Measurements from ENCODE around the gene CYP26B1.

The CYP26B1 gene

DNA sequence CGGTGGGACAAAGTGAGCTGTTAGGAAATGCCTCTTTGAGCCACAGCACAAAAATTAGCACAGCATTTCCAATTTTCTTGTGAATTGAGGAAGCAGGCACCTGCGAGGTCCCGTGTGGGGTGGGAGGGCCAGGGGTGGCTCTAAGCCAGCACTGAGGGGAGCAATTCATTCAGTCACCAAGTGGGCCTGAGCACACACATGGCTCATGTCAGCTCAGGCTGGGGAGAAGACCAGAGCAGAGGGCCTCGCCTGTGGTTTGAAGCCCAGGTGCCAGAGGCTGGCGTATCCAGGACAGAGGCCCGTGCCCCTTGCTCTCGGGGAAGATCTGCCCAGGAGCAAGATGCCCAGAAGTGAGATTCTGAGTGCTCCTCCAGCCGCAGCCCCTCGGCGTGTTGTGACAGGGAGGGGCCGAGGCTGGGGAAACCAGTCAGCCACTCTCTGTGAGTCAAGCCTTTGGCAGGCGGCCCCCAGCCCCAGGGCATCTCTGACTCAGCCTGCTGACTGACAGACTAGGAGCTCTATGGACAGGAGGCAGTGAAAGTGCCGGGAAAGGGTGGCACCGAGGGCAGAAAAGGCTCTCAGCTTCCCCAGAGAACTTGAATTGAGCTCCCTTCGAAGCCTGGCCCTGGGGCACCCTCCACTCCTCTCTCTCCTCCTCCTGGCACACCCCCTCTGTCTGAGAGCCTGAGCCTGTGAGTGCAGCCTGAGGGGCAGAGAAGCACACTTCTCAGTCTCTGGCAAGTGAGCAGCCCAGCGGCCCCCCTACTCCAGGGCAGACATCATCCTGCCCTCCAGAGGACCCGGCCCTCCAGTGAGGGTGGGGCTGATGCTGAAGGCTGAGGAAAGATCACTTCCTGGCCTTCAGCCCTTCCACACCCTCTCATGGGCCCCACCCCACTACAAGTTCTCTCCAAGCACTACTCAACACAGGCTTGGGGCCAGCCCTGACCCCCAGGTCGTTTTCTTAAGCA lies 32.3 kb downstream of the CYP26B1 start:
- ATAC-seq (peak; percentile 5), DNase-seq (ENCODE audit: low spot score in 2 of 2) (peak in 1 of 2 donors; percentile 26)
- Mint-ChIP-seq H3K27ac (no peak overlapping the region), H3K36me3 (no peaks in the 10 kb centered on the region), H3K4me1 (no peaks in the 10 kb centered on the region), H3K9me3 (no peaks in the 10 kb centered on the region), H3K4me3 (no peak overlapping the region)

DNA sequence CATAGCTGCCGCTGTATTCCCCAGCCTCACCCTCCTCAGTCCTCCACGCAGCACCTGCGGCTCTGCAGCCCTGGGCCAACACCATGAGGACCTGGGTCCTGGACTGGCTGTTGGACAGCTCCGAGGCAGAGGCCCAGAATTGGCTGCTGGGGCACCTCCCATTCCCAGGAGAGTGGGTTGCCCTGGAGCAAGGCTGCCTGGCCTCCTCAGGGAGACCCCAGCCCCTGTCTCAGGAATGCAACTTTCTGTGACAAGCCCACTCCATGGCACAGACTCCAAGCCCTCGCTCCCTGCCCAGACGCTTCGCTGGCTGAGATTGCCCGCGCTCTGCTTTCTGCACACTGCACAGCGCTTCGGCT lies 33.0 kb downstream of the CYP26B1 start:
- ATAC-seq (no peak), DNase-seq (ENCODE audit: low spot score in 2 of 2) (peak in 1 of 2 donors; percentile 38)
- no peaks in the 10 kb centered on the region for H3K4me1 Mint-ChIP-seq
- H3K36me3 Mint-ChIP-seq: no peaks in the 10 kb centered on the region
- H3K27ac Mint-ChIP-seq: no peak overlapping the region
- no peaks in the 10 kb centered on the region for H3K9me3 Mint-ChIP-seq
- H3K4me3 Mint-ChIP-seq: no peak overlapping the region

DNA sequence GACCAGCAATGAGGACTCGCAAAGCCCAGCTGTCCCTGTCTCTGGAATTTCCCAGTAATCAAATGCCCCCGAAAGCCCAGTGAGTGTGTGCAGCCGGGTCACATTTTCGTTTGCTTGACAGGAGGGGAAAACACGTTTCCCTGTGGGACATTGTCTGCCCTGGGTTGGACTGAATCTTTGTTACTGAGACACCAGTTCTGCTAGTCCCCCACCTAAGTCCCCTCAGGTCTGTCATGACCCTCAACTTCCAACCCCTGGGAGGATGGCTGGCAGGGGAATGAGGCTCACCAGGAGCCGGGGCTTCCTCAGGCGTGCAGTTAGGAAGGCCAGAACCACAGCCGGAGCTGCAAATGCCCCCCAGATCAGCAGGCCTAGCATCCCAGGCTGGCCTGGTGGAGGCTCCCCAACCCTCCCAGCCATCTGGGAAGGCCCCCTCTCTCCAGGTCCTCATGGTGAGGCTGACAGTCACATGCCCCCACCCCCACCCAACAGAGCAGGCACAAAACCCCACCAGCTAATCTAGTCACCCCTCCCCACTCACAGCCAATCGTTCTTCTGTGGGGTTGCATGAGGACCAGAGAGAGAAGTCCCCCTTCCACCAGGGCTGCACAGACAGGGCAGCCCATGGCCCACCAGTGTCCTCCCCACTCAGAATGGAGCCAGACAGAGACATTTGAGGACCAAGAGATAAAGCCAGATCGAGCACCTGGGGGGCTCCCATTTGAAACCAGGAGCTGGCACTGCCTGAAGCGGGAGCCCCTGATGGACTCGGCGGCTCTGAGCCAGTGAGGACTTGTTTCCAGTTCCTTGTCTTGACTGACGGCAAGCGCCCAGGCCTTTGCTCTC lies 33.6 kb downstream of the CYP26B1 start:
- Mint-ChIP-seq H3K9me3 (no peaks in the 10 kb centered on the region), H3K27ac (no peak overlapping the region), H3K4me3 (no peak overlapping the region), H3K4me1 (no peaks in the 10 kb centered on the region), H3K36me3 (no peaks in the 10 kb centered on the region)
- ATAC-seq (no peak), DNase-seq (ENCODE audit: low spot score in 2 of 2) (no peak)

DNA sequence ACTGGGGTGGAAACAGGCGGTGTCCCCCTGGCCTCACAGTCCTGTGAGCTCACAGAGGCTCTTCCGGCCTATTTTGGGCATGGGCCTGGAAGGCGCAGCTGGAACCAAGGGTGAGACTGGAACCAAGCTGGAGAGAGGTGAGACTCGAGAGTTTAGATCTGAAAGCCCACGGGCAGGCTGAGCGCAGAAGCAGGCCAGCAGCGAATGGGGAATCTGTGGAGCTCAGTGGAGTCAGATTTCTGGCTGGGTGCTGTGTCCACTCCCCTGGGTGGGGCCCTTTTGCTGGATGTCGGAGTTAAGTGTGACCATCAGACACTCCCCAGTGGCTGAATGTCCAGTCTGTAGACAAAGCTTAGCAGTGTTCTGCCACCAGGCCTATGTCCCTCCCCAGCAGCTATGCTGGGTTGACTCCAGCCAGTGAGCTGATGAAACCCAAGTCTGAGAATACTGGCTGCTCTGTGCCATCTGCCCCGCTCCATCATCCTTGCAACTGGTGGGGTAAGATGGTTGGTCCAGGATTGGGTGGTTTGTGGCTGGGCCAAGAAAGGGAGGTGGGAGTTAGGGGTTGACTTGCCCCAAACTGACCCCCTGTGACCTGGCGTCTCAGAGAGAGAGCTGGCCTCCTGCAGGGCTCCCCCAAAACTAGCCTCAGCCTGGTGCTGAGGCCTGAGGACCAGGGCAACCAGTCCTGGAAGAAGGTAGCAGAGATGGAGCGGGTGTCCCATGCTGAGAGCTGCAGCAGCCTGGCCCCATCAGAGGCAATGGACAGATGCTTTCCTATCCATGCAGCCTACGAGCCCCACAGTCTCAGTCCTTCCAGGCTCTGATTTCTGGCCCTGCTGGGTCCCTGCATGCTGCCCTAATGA lies 34.4 kb downstream of the CYP26B1 start:
- no peak overlapping the region for H3K27ac Mint-ChIP-seq
- H3K4me3 Mint-ChIP-seq: no peak overlapping the region
- H3K4me1 Mint-ChIP-seq: no peaks in the 10 kb centered on the region
- H3K36me3 Mint-ChIP-seq: no peaks in the 10 kb centered on the region
- no peak for DNase-seq (ENCODE audit: low spot score in 2 of 2)
- no peaks in the 10 kb centered on the region for H3K9me3 Mint-ChIP-seq
- ATAC-seq: peak; percentile 8

- Mint-ChIP-seq H3K27ac (no peak overlapping the region), H3K9me3 (no peaks in the 10 kb centered on the region), H3K4me1 (no peaks in the 10 kb centered on the region), H3K36me3 (no peaks in the 10 kb centered on the region), H3K4me3 (no peak overlapping the region)
- no peak for ATAC-seq
- no peak for DNase-seq (ENCODE audit: low spot score in 2 of 2)
Observed at GRCh38 chr2:72112401-72112800, 35.3 kb downstream of the CYP26B1 start.

DNA sequence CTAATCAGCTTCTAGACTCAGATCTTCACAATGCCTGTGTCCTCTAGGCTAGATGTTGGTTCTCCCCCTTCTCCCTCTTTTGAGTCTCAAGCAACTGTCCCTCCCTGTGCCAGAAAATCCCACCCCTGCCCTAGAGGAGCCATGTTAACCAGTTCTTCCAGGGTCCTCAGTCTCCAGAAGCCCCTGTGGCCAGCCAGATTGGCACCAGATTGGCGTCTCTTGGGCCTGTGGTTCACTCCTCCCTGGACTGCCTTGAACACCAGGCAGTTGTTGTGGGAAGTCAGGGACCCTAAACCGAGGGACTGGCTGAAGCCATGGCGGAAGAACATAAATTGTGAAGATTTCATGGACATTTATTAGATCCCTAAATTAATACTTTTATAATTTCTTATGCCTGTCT lies 36.6 kb downstream of the CYP26B1 start:
- Mint-ChIP-seq H3K4me1 (no peaks in the 10 kb centered on the region), H3K36me3 (no peaks in the 10 kb centered on the region), H3K27ac (no peak overlapping the region), H3K9me3 (no peaks in the 10 kb centered on the region), H3K4me3 (no peak overlapping the region)
- ATAC-seq: no peak
- DNase-seq (ENCODE audit: low spot score in 2 of 2): no peak

- Mint-ChIP-seq H3K9me3 (no peaks in the 10 kb centered on the region), H3K4me3 (no peak overlapping the region), H3K4me1 (no peaks in the 10 kb centered on the region), H3K27ac (no peak overlapping the region), H3K36me3 (no peaks in the 10 kb centered on the region)
- no peak for DNase-seq (ENCODE audit: low spot score in 2 of 2)
- ATAC-seq: no peak
Observed at GRCh38 chr2:72109904-72110303, 37.8 kb downstream of the CYP26B1 start.

DNA sequence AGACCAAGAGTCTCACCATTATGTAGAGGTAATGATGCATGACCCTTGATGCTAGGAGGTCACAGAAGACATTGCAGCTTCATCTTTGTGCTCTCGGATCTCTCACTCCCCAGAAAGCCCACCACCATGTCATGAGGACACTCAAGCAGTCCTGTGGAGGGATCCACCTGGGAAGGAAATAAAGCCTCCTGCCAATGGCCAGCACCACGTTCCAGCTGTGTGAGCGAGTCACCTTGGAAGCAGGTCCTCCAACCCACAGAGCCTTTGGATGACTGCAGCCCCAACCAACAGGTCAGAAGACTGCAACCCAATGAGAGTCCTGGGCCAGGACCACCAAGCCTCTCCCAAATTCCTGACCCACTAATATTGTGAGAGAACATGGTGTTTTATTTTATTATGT lies 38.4 kb downstream of the CYP26B1 start:
- H3K27ac Mint-ChIP-seq: no peak overlapping the region
- H3K9me3 Mint-ChIP-seq: no peaks in the 10 kb centered on the region
- no peak overlapping the region for H3K4me3 Mint-ChIP-seq
- H3K4me1 Mint-ChIP-seq: no peaks in the 10 kb centered on the region
- no peak for DNase-seq (ENCODE audit: low spot score in 2 of 2)
- H3K36me3 Mint-ChIP-seq: no peaks in the 10 kb centered on the region
- no peak for ATAC-seq

DNA sequence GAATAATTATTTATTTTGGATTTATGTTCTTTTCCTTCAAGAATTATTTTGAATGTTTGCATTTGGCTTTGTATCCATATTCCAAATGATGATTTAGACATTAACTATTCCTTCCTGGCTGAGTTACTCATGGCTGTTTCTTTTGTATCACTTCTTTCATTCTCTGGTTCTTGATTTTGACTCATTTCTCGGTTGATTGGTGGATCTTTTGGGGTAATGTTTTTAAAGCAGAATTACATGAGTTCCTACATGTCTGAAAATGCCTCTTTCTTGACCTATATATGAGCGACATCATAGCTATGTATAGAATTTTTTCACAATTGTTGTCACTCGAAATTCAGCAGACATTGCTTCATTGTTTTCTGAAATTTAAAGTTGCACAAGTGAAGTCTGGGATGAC lies 39.5 kb downstream of the CYP26B1 start:
- no peaks in the 10 kb centered on the region for H3K9me3 Mint-ChIP-seq
- ATAC-seq: no peak
- no peak overlapping the region for H3K4me3 Mint-ChIP-seq
- H3K27ac Mint-ChIP-seq: no peak overlapping the region
- H3K4me1 Mint-ChIP-seq: no peaks in the 10 kb centered on the region
- no peak for DNase-seq (ENCODE audit: low spot score in 2 of 2)
- H3K36me3 Mint-ChIP-seq: no peaks in the 10 kb centered on the region

- no peak overlapping the region for H3K27ac Mint-ChIP-seq
- no peaks in the 10 kb centered on the region for H3K4me1 Mint-ChIP-seq
- H3K9me3 Mint-ChIP-seq: no peaks in the 10 kb centered on the region
- no peak overlapping the region for H3K4me3 Mint-ChIP-seq
- ATAC-seq (no peak), DNase-seq (ENCODE audit: low spot score in 2 of 2) (no peak)
- H3K36me3 Mint-ChIP-seq: no peaks in the 10 kb centered on the region
Observed at GRCh38 chr2:72106978-72107377, 40.7 kb downstream of the CYP26B1 start.

DNA sequence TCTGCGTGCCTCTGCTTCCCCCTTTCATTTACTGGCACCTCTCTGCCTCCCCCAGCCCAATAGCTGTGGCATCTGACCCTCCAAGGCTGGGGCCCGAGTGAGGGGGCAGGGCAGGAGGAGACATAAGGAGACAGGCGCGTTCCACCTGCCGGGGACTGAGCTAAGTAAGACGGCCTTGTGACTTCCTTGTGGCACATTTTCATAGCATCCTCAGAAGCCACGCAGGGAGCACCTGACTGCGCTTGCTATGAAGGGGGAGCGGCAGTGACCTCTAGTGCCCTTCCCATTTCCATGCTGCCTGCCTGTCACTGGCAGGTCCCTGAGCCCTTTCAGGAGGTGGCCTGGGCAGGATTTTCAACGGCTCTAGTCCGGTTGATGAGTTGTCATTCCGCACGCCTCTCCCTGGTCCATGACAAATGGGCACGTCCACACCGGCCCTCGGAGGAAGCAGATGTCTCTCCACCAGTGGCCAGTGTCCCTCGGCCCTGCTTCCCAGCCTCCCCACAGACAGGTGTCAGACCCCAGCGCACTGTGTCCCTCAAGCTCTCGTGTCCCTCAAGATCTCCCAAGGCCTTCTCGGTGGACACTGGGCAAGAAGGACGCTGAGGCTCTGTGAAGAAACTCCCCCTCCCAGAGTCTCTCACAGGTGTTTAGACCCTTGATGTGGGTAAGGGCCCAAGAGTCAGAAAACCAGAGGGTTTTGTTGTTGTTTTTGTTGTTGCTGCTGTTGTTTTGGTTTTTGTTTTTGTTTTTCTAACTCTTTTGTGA lies 42.7 kb downstream of the CYP26B1 start:
- peak; percentile 8 for ATAC-seq
- H3K27ac Mint-ChIP-seq: no peak overlapping the region

GRCh38 chr2:72103690-72104089 lies 44.0 kb downstream of the CYP26B1 start:
- Mint-ChIP-seq H3K27ac (no peak overlapping the region), H3K36me3 (no peaks in the 10 kb centered on the region), H3K9me3 (no peaks in the 10 kb centered on the region), H3K4me1 (no peaks in the 10 kb centered on the region), H3K4me3 (no peak overlapping the region)
- DNase-seq (ENCODE audit: low spot score in 2 of 2) (no peak), ATAC-seq (peak; percentile 16)

More for the DNA sequence above, 42.7 kb downstream of the CYP26B1 start:
- Mint-ChIP-seq H3K9me3 (no peaks in the 10 kb centered on the region), H3K36me3 (no peaks in the 10 kb centered on the region), H3K4me3 (no peak overlapping the region), H3K4me1 (no peaks in the 10 kb centered on the region)
- DNase-seq (ENCODE audit: low spot score in 2 of 2): no peak

DNA sequence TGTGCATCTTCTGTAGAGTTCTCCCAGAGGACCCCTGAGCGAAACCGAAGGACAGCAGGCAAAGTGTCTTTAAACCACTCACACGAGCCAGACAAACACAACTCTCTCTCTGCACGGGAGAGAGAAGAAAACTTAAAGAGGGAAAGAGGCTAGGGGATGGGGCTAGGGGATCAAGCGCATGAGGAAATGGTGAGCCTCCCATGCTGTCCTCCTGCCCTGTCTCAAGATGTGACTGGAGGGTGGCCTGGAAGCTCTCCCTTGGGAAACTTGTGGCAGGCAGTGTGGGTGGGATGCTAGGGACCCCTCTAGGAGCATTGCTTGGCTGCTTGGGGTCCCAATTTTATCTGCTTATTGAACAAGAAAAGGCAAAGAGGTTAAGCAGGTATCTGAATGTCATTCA lies 44.5 kb downstream of the CYP26B1 start:
- H3K4me1 Mint-ChIP-seq: no peaks in the 10 kb centered on the region
- peak; percentile 8 for ATAC-seq

DNA sequence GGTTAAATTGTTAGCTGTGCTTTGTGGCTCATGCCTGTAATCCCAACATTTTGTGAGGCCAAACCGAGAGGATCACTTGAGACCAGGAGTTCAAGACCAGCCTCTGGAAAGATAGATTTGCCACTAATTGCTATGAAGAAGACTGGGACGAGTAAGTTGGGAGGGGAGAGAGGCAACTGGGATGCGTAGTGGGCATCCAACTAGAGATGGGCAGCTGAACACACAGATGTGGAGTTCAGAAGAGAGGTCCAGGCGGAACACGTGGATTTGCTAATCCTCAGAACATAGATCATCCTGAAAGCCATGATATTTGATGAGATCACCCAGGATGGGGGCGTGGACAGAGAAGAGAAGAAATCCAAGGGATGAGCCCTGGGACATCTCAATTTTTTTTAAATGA lies 48.7 kb downstream of the CYP26B1 start:
- no peaks in the 10 kb centered on the region for H3K9me3 Mint-ChIP-seq
- DNase-seq (ENCODE audit: low spot score in 2 of 2) (no peak), ATAC-seq (no peak)
- no peak overlapping the region for H3K4me3 Mint-ChIP-seq
- H3K36me3 Mint-ChIP-seq: no peaks in the 10 kb centered on the region
- no peaks in the 10 kb centered on the region for H3K4me1 Mint-ChIP-seq
- no peak overlapping the region for H3K27ac Mint-ChIP-seq

More for the DNA sequence above, 44.5 kb downstream of the CYP26B1 start:
- Mint-ChIP-seq H3K27ac (no peak overlapping the region), H3K9me3 (no peaks in the 10 kb centered on the region), H3K36me3 (no peaks in the 10 kb centered on the region), H3K4me3 (no peak overlapping the region)
- no peak for DNase-seq (ENCODE audit: low spot score in 2 of 2)
